ENCODE data around the gene AZU1.
"Not testable (repeated sequence)": the region's sequence is repeated elsewhere in the genome, so short reads cannot be mapped to it uniquely, and the experiment has no call there.

Gene AZU1

GRCh38 chr19:831407-832369 lies 4.1 kb downstream of the AZU1 start:
- no peak for DNase-seq

- no peak for DNase-seq
These were observed 6.6 kb downstream of the AZU1 start for GRCh38 chr19:834216-834615.

GRCh38 chr19:835210-835810 lies 7.7 kb downstream of the AZU1 start:
- DNase-seq: no peak

DNA sequence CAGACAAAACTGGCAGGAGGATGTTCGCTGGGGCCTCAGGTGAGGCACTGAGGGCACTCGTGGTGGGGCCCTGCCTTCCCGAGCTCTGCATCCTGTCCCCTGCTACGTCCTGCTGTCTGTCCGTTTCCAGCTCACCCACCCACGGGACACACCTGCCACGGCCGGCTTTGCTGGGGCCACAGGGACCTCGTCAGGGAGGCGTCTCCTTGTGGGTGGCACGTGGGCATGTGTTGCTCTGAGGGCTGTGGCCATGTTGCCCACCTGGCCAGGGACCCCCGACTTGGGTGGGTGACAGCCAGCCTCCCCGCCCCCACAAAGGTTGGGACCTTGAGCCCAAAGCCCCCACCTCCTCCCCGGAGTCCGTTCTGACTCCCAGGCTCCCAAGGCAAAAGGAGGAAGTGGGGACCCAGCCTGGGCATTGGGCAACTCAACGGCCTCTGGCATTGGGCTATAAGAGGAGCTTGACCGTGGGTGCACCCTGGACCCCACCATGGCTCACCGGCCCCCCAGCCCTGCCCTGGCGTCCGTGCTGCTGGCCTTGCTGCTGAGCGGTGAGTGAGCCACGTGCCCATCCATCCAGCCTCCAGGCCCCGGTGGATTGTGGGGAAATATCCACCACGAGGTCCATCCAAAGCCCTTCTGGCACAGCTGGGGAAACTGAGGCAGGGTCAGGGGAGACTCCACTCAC lies 13.0 kb downstream of the AZU1 start, which contains the start of gene PRTN3:
PRTN3 (plus strand) TSS at position 481 of the 688 bp plus-strand sequence; CDS start at position 491, 10 bp downstream.
- DNase-seq: no peak

GRCh38 chr19:842802-843179 lies 15.2 kb downstream of the AZU1 start:
- DNase-seq: not testable (repeated sequence)

- no peak for DNase-seq
These were observed 15.7 kb downstream of the AZU1 start for GRCh38 chr19:843180-843835.

GRCh38 chr19:843836-844545 lies 16.4 kb downstream of the AZU1 start:
- peak in 1 of 6 experiments; percentile 12 for DNase-seq

GRCh38 chr19:844546-844971 lies 16.9 kb downstream of the AZU1 start:
- DNase-seq: peak in 1 of 6 experiments; percentile 13

- no peak for DNase-seq
These were observed 18.3 kb downstream of the AZU1 start for GRCh38 chr19:845707-846521.

- DNase-seq: no peak
These were observed 20.8 kb downstream of the AZU1 start for GRCh38 chr19:848386-848921.

DNA sequence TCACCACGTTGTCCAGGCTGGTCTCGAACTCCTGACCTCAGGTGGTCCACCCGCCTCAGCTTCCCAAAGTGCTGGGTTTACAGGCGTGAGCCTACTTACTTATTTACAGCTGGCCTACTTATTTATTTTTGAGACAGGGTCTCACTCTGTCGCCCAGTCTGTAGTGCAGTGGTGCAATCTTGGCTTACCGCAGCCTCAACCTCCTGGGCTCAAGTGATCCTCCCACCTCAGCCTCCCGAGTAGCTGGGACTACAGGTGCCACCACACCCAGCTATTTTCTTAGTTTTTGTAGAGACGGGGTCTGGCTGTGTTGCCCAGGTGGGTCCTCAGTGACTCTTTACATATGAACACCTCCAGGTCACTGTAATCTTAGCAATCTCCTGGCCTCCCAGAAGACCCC lies 21.6 kb downstream of the AZU1 start:
- DNase-seq: not testable (repeated sequence)

DNA sequence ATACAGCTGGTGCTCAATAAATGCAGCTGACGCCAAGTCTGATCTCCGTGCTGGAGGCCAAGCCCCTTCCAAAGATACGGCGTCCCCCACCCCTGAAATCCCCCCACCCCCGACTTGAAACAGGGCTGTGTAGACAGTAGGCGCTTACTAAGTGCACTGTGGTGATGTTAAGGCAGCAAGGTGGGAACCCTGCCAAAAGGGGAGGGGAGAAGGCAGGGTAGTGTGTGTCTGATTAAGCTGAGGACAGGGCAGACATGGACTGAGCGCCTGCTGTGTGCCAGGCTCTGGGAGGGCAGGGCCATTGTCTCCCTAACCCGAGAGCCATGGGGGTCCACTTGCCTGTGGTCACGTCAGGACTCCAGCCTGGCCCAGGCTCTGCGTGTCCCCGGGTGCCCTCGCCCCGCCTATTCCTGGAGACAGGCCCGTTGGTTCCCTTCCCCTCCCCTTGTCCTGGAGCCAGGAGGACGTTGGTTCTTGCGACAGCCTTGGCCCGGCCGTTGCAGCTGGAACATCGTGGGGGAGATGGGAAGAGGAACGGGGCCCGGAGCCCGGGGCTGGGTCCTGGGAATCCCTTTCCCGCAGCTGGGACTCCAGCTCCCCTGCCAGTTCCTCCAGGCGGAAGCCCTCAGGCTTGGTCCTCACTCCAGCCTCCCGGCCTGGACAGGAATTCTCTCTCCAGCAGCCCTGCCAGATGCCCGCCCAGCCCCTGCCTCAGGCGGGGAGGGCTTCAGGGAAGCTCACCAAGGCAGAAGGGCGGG lies 22.8 kb downstream of the AZU1 start:
- DNase-seq: no peak

DNA sequence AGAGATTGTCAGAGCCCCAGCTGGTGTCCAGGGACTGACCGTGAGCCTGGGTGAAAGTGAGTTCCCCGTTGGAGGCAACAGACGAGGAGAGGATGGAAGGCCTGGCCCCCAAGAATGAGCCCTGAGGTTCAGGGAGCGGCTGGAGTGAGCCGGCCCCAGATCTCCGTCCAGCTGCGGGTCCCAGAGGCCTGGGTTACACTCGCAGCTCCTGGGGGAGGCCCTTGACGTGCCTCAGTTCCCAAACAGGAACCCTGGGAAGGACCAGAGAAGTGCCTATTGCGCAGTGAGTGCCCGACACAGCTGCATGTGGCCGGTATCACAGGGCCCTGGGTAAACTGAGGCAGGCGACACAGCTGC lies 23.3 kb downstream of the AZU1 start:
- DNase-seq: no peak

DNA sequence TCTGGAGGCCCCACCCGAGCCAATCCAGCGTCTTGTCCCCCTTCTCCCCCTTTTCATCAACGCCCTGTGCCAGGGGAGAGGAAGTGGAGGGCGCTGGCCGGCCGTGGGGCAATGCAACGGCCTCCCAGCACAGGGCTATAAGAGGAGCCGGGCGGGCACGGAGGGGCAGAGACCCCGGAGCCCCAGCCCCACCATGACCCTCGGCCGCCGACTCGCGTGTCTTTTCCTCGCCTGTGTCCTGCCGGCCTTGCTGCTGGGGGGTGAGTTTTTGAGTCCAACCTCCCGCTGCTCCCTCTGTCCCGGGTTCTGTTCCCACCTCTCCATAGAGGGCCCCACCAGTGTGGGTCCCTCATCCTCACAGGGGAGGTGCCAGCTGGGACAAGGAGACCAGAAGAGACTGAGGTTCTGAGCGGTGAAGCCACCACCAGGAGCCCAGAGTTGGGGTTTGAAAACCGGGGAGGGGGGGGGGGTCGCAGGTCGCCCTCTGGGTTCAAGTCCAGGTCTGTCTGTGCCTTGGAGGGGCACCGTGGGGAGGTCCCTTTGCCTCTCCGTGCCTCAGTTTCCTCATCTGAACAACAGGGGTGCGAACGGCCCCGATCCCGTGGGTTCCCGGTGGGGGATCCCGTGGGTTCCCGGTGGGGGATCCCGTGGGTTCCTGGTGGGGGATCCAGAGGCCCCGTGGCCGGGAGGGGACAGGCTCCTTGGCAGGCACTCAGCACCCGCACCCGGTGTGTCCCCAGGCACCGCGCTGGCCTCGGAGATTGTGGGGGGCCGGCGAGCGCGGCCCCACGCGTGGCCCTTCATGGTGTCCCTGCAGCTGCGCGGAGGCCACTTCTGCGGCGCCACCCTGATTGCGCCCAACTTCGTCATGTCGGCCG lies 24.7 kb downstream of the AZU1 start, which contains the start of gene ELANE:
ELANE (plus strand) TSS at position 168 of the 878 bp plus-strand sequence; CDS start at position 194, 26 bp downstream.
- no peak for DNase-seq

- no peak for DNase-seq
These were observed 25.5 kb downstream of the AZU1 start for GRCh38 chr19:853014-853585.

- not testable (repeated sequence) for DNase-seq
These were observed 26.1 kb downstream of the AZU1 start for GRCh38 chr19:853614-854220.

DNA sequence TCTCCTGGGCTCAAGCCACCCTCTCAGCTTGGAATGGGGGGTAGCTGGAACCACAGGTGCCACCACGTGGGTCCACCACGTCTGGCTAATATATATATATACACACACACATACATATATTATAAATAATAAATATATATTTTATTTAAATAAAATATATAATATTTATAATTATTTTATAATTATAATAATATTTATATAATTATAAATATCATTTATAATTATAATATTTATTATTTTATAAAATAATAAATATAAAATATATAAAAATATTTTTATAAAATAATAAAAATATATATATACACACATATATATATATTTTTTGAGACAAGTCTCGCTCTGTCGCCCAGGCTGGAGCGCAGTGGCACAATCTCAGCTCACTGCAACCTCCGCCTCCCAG lies 26.9 kb downstream of the AZU1 start:
- DNase-seq: no peak

DNA sequence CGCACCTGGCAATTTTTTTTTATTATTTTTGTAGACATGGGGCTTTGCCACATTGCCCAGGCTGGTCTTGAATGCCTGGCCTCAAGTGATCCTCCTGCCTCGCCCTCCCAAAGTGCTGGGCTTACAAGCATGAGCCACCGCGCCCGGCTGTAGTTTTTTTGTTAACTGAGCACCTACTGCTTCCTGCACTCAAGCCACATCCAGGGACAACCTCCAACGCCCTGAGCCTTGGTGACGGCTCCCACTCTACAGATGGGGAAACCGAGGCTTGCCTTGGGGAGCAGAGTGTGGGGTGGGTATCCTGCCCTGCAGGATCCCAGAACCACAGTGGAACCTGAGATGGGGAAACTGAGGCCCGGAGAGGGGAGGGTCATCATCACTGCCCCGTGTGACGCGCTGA lies 27.5 kb downstream of the AZU1 start:
- no peak for DNase-seq
